Hepatocyte (in vitro differentiated cells): Measurements from ENCODE around the gene WSCD1. TPM values are rescaled to one million over a fixed set of nuclear protein-coding genes. Genes with fewer than 3 reads are reported as not detected.

ENCODE experiments used
- DNase-seq: peaks from one replicate; pipeline ENCODE4 v3.0.0-alpha.2; 2016; ENCODE audit warnings: low spot score
- H2AFZ ChIP-seq: fragments of 200-600 bp; sonication (generic); 2 replicates; pipeline ENCODE4 v1.6.0; 2016; ENCODE audit warnings: antibody characterized with exemption, mild to moderate bottlenecking
- H3K27ac ChIP-seq: fragments of 200-600 bp; sonication (generic); 2 replicates; pipeline ENCODE4 v1.5.1; 2016; ENCODE audit warnings: mild to moderate bottlenecking
- H3K27me3 ChIP-seq: fragments of 200-600 bp; sonication (generic); 2 replicates; pipeline ENCODE4 v1.6.1; 2016
- H3K36me3 ChIP-seq: fragments of 200-600 bp; sonication (generic); replicated peaks from 2 replicates; pipeline ENCODE4 v1.5.1; 2016; ENCODE audit warnings: low read depth; ENCODE audit not compliant: insufficient read depth
- H3K4me1 ChIP-seq: fragments of 200-600 bp; sonication (generic); 2 replicates; pipeline ENCODE4 v1.5.1; 2016; ENCODE audit warnings: mild to moderate bottlenecking, moderate library complexity; ENCODE audit not compliant: insufficient read depth
- H3K4me2 ChIP-seq: fragments of 200-600 bp; sonication (generic); 2 replicates; pipeline ENCODE4 v1.6.0; 2016
- H3K4me3 ChIP-seq: fragments of 200-600 bp; sonication (generic); 2 replicates; pipeline ENCODE4 v1.5.1; 2016; ENCODE audit warnings: mild to moderate bottlenecking
- H3K79me2 ChIP-seq: fragments of 200-600 bp; sonication (generic); 2 replicates; pipeline ENCODE4 v1.6.0; 2017; ENCODE audit warnings: mild to moderate bottlenecking
- H3K9me2 ChIP-seq: fragments of 200-600 bp; sonication (generic); replicated peaks from 2 replicates; pipeline ENCODE4 v1.6.0; 2017; ENCODE audit warnings: mild to moderate bottlenecking; ENCODE audit not compliant: insufficient read depth
- H3K9me3 ChIP-seq: fragments of 200-600 bp; sonication (generic); 2 replicates; pipeline ENCODE4 v1.5.1; 2016; ENCODE audit warnings: low read depth, mild to moderate bottlenecking
- H4K20me1 ChIP-seq: fragments of 200-600 bp; sonication (generic); 2 replicates; pipeline ENCODE4 v1.6.0; 2016; ENCODE audit warnings: mild to moderate bottlenecking; ENCODE audit not compliant: insufficient read depth, poor library complexity, severe bottlenecking
- EZH2 ChIP-seq: fragments of 200-600 bp; sonication (generic); IDR thresholded peaks from 2 replicates; pipeline ENCODE4 v1.6.1; 2016; ENCODE audit warnings: antibody characterized with exemption, mild to moderate bottlenecking, borderline replicate concordance
- EZH2phosphoT487 ChIP-seq: fragments of 200-600 bp; sonication (generic); IDR thresholded peaks from one replicate; pipeline ENCODE4 v1.6.1; 2018; ENCODE audit warnings: antibody characterized with exemption, mild to moderate bottlenecking, low read depth, moderate library complexity; ENCODE audit not compliant: unreplicated experiment, severe bottlenecking
- WGBS: methylation state at CpG from one replicate; pipeline ENCODE4 v1.1.6; 2016; ENCODE audit warnings: low lambda C conversion rate; ENCODE audit errors: missing lambda C conversion rate; 5-methylcytosine and 5-hydroxymethylcytosine counted together
- polyA plus RNA-seq: library from polyadenylated mRNA; unstranded; fragments of >200 nt; fragmentation: Nextera tagmentation; extraction: Ambion mirVana; gene quantifications from 2 replicates; pipeline ENCODE4 v1.2.1, GENCODE V29; 2016
- total RNA-seq: library from RNA; depleted of rRNA; stranded (reverse); fragments of >200 nt; gene quantifications from 2 replicates; pipeline ENCODE4 v1.2.3, GENCODE V29; 2014
- TF ChIP-seq, protein P1 (sequence below): fragments of 200-600 bp; sonication (generic); IDR thresholded peaks from 2 replicates; pipeline ENCODE4 v1.5.1; 2016; ENCODE audit warnings: antibody characterized with exemption, mild to moderate bottlenecking; ENCODE audit not compliant: poor library complexity

Gene WSCD1
- total and polyA plus RNA-seq, 2 experiments from 2014 or later = 1.5 to 4.4 TPM

DNA sequence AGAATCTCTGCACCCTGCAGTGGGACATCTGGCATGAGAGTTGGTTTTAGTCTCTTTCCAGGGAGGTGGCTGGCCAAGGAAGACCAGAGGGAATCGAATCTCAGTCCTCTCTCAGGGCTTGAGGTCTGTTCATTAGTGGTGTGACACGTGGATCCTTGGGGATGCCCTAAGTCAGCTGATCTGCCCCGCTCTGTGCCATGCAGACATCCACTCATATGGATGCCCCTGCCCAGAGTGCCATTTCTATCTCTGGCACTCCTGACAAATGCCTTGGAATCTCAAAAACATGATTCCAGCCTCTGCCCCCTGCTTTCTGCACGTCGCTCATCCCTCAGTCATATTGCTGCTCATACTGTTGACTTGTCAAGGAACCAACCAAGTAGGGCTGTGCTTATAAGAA is 38.8 kb downstream of the WSCD1 start:
- Histone ChIP-seq H3K4me2 (no peak overlapping the region), H3K4me3 (no peak overlapping the region), H3K36me3 (no peaks in the 10 kb centered on the region), H3K4me1 (no peaks in the 10 kb centered on the region), H3K79me2 (no peaks in the 10 kb centered on the region), H2AFZ (no peak overlapping the region), H4K20me1 (no peaks in the 10 kb centered on the region), H3K9me3 (no peaks in the 10 kb centered on the region), H3K27me3 (peaks cover 5% of the 10 kb centered on the region), H3K9me2 (no peaks in the 10 kb centered on the region), H3K27ac (no peak overlapping the region)
- DNase-seq = no peak
- no peak for TF ChIP-seq EZH2phosphoT487
- TF ChIP-seq, protein P1, sequence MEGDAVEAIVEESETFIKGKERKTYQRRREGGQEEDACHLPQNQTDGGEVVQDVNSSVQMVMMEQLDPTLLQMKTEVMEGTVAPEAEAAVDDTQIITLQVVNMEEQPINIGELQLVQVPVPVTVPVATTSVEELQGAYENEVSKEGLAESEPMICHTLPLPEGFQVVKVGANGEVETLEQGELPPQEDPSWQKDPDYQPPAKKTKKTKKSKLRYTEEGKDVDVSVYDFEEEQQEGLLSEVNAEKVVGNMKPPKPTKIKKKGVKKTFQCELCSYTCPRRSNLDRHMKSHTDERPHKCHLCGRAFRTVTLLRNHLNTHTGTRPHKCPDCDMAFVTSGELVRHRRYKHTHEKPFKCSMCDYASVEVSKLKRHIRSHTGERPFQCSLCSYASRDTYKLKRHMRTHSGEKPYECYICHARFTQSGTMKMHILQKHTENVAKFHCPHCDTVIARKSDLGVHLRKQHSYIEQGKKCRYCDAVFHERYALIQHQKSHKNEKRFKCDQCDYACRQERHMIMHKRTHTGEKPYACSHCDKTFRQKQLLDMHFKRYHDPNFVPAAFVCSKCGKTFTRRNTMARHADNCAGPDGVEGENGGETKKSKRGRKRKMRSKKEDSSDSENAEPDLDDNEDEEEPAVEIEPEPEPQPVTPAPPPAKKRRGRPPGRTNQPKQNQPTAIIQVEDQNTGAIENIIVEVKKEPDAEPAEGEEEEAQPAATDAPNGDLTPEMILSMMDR = no peak
- no peak for TF ChIP-seq EZH2
- 90% methylated on average over 5 of the region's 5 CpGs for WGBS

DNA sequence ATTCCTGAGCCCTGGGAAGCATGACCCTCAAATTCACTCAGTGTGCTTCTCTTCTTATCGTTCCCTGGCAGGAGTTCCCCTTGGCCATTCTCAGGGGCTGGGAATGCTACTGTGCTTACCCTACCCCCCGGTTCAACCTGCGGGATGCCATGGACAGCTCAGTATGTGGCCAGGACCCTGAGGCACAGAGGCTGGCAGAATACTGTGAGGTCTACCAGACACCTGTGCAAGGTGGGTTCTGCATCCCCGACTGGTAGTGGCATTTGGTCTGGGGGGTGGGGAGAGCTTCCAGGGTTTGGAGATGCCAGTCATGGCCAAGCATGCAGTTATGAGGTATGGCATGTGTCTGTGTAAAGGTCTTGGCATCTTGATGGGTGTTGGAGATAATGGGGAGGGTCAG is 39.4 kb downstream of the WSCD1 start:
- Histone ChIP-seq H3K27me3 (peaks cover 5% of the 10 kb centered on the region), H2AFZ (no peak overlapping the region), H3K4me1 (no peaks in the 10 kb centered on the region), H3K79me2 (no peaks in the 10 kb centered on the region), H4K20me1 (no peaks in the 10 kb centered on the region), H3K4me2 (no peak overlapping the region), H3K36me3 (no peaks in the 10 kb centered on the region), H3K4me3 (no peak overlapping the region), H3K27ac (no peak overlapping the region), H3K9me3 (no peaks in the 10 kb centered on the region), H3K9me2 (no peaks in the 10 kb centered on the region)
- WGBS = 84% methylated on average over 4 of the region's 4 CpGs
- DNase-seq = no peak
- TF ChIP-seq EZH2phosphoT487 (no peak), EZH2 (no peak)
- TF ChIP-seq, protein P1 = no peak

DNA sequence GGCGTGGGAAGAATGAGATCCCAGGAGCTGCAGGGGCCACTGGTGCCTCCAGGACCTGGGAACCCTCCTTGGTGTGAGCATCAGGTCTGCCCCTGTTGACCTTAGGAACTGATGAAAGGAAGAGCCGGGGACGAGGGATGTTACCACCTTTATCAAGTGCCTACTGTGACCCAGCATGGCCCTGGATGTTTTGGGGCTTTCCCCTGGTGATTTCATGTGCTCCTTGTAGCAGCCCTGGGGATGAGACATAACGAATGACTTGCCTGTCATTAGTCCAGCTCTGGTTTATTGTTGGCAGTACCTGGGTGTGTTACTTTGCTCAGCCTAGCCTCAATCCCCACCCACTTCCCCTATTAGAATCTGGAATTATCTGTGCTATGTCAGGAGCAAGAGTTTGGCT is 39.9 kb downstream of the WSCD1 start:
- Histone ChIP-seq H3K4me1 (no peaks in the 10 kb centered on the region), H2AFZ (no peak overlapping the region), H3K27me3 (peaks cover 4% of the 10 kb centered on the region), H4K20me1 (no peaks in the 10 kb centered on the region), H3K27ac (no peak overlapping the region), H3K4me3 (no peak overlapping the region), H3K9me2 (no peaks in the 10 kb centered on the region), H3K4me2 (no peak overlapping the region), H3K36me3 (no peaks in the 10 kb centered on the region), H3K9me3 (no peaks in the 10 kb centered on the region), H3K79me2 (no peaks in the 10 kb centered on the region)
- TF ChIP-seq EZH2phosphoT487 = no peak
- no peak for TF ChIP-seq EZH2
- DNase-seq = no peak
- 76% methylated on average over 4 of the region's 4 CpGs for WGBS

DNA sequence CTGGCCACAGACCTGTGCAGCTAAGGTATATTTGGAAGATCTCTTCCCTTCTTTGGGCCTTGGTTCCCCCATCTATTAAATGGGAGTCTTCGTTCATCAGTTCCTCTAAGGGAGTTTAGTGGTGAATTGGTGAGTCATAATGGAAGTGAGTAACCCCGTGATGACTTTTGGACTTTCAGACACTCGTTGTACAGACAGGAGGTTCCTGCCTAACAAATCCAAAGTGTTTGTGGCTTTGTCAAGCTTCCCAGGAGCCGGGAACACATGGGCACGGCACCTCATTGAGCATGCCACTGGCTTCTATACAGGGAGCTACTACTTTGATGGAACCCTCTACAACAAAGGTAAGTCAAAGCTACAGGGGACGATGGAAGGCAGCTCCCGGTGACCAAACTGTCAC is 40.4 kb downstream of the WSCD1 start:
- Histone ChIP-seq H3K36me3 (no peaks in the 10 kb centered on the region), H3K79me2 (no peaks in the 10 kb centered on the region), H3K4me2 (no peak overlapping the region), H3K9me3 (no peaks in the 10 kb centered on the region), H3K4me3 (no peak overlapping the region), H3K4me1 (no peaks in the 10 kb centered on the region), H3K27me3 (no peaks in the 10 kb centered on the region), H2AFZ (no peak overlapping the region), H3K9me2 (no peaks in the 10 kb centered on the region), H4K20me1 (no peaks in the 10 kb centered on the region), H3K27ac (no peak overlapping the region)
- TF ChIP-seq, protein P1 = no peak
- TF ChIP-seq EZH2 = no peak
- no peak for TF ChIP-seq EZH2phosphoT487
- WGBS = 81% methylated on average over 7 of the region's 7 CpGs
- DNase-seq = no peak
